Mammary epithelial cell (primary cell): ENCODE data around the gene CDK2AP2.

Experiments
- CTCF ChIP-seq, 2 donors: IDR thresholded peaks in 1 of 2; conservative IDR thresholded peaks in 1 of 2; 2 replicates each; pipeline ENCODE4 v1.5.1; 2011 to 2012; ENCODE audit warnings: inconsistent platforms in 2 of 2, low read length in 2 of 2, mild to moderate bottlenecking in 2 of 2, control low read depth in 1 of 2, low read depth in 1 of 2; ENCODE audit not compliant: insufficient read depth in 1 of 2; ENCODE audit errors: extremely low read depth in 1 of 2
- EZH2 ChIP-seq: IDR thresholded peaks from 2 replicates; pipeline ENCODE4 v1.6.1; 2012; ENCODE audit warnings: low read length, inconsistent platforms, borderline replicate concordance

- no peak for TF ChIP-seq CTCF (conservative IDR thresholded peaks at IDR 0.05 in 1 of 2, IDR thresholded peaks at IDR 0.05 in 1 of 2; ENCODE audit: extremely low read depth in 1 of 2, insufficient read depth in 1 of 2, low read depth in 1 of 2, low read length in 2 of 2)
- TF ChIP-seq EZH2 = no peak
Measured at GRCh38 chr11:67506426-67507051, 1.4 kb downstream of the CDK2AP2 start.
